KG1 (cell line): Measurements from ENCODE around the gene RTEL1.
"Not testable (repeated sequence)": the region's sequence is repeated elsewhere in the genome, so short reads cannot be mapped to it uniquely, and the experiment has no call there.

Source experiments
- DNase-seq: peaks from one replicate; lab custom pipeline; 2025; lab: John Stamatoyannopoulos, UW

Gene RTEL1

GRCh38 chr20:63628246-63628975 lies 29.7 kb upstream of the RTEL1 start:
- peak; percentile 60 for DNase-seq

GRCh38 chr20:63630956-63631355 lies 27.2 kb upstream of the RTEL1 start:
- DNase-seq = not testable (repeated sequence)

- not testable (repeated sequence) for DNase-seq
Measured at GRCh38 chr20:63631426-63631825, 26.7 kb upstream of the RTEL1 start.

GRCh38 chr20:63633732-63634131 lies 24.4 kb upstream of the RTEL1 start:
- no peak for DNase-seq

GRCh38 chr20:63635431-63636141 lies 22.5 kb upstream of the RTEL1 start:
- peak; percentile 62 for DNase-seq

GRCh38 chr20:63636752-63637628 lies 21.1 kb upstream of the RTEL1 start:
- DNase-seq = no peak

- DNase-seq = no peak
Measured at GRCh38 chr20:63639093-63639975, 18.8 kb upstream of the RTEL1 start.

- no peak for DNase-seq
Measured at GRCh38 chr20:63640086-63640485, 18.0 kb upstream of the RTEL1 start.

GRCh38 chr20:63640686-63641085 lies 17.4 kb upstream of the RTEL1 start:
- DNase-seq = not testable (repeated sequence)

- DNase-seq = no peak
Measured at GRCh38 chr20:63641146-63641791, 16.8 kb upstream of the RTEL1 start.

GRCh38 chr20:63641792-63642523 lies 16.2 kb upstream of the RTEL1 start:
- DNase-seq = no peak

- no peak for DNase-seq
Measured at GRCh38 chr20:63642527-63643247, 15.4 kb upstream of the RTEL1 start.

- DNase-seq = no peak
Measured at GRCh38 chr20:63643499-63643898, 14.6 kb upstream of the RTEL1 start.

- DNase-seq = no peak
Measured at GRCh38 chr20:63643946-63644345, 14.2 kb upstream of the RTEL1 start.

GRCh38 chr20:63645218-63645617 lies 12.9 kb upstream of the RTEL1 start:
- DNase-seq = no peak

- DNase-seq = no peak
Measured at GRCh38 chr20:63648190-63648589, 9.9 kb upstream of the RTEL1 start.

GRCh38 chr20:63648895-63649589 lies 9.1 kb upstream of the RTEL1 start:
- no peak for DNase-seq

GRCh38 chr20:63650486-63650885 lies 7.6 kb upstream of the RTEL1 start:
- DNase-seq = not testable (repeated sequence)

- DNase-seq = no peak
Measured at GRCh38 chr20:63651942-63652191, 6.2 kb upstream of the RTEL1 start.
